Liver (tissue), 3 donors: Measurements from ENCODE around the gene GADL1.

Experiments used
- GABPA ChIP-seq, 2 donors: IDR thresholded peaks in 1 of 2; conservative IDR thresholded peaks in 1 of 2; 2 replicates each; pipeline ENCODE4 v1.6.1; 2016; ENCODE audit warnings: antibody characterized with exemption in 2 of 2, mild to moderate bottlenecking in 1 of 2, moderate library complexity in 1 of 2
- JUND ChIP-seq, 2 donors: IDR thresholded peaks; 2 replicates each; pipeline ENCODE4 v1.6.1; 2016; ENCODE audit warnings: antibody characterized with exemption in 2 of 2
- RAD21 ChIP-seq, 2 donors: IDR thresholded peaks; 2 replicates each; pipeline ENCODE4 v1.6.1; 2016; ENCODE audit warnings: antibody characterized with exemption in 2 of 2, mild to moderate bottlenecking in 2 of 2
- SP1 ChIP-seq: IDR thresholded peaks from 2 replicates; pipeline ENCODE4 v1.6.1; 2018; ENCODE audit warnings: antibody characterized with exemption, mild to moderate bottlenecking
- TAF1 ChIP-seq: conservative IDR thresholded peaks from 2 replicates; pipeline ENCODE4 v1.6.1; 2016; ENCODE audit warnings: antibody characterized with exemption, mild to moderate bottlenecking
- YY1 ChIP-seq: IDR thresholded peaks from 2 replicates; pipeline ENCODE4 v1.6.1; 2016; ENCODE audit warnings: antibody characterized with exemption, mild to moderate bottlenecking
- TF ChIP-seq, protein P1 (sequence below): IDR thresholded peaks from 2 replicates; pipeline ENCODE4 v1.6.1; 2016; ENCODE audit warnings: antibody characterized with exemption, mild to moderate bottlenecking
- TF ChIP-seq, protein P2 (sequence below): fragments of 150-350 bp; IDR thresholded peaks from 2 replicates; pipeline ENCODE4 v1.5.1; 2017; ENCODE audit warnings: improper control_type of control experiment, low read depth, low read length; ENCODE audit not compliant: missing input control
- TF ChIP-seq, protein P3 (sequence below): IDR thresholded peaks from 2 replicates; pipeline ENCODE4 v1.6.1; 2016; ENCODE audit warnings: antibody characterized with exemption
- TF ChIP-seq, protein P4 (sequence below): IDR thresholded peaks from 2 replicates; pipeline ENCODE4 v1.6.1; 2016; ENCODE audit warnings: antibody characterized with exemption
- donor health status: healthy.
- donor health status: healthy.

DNA sequence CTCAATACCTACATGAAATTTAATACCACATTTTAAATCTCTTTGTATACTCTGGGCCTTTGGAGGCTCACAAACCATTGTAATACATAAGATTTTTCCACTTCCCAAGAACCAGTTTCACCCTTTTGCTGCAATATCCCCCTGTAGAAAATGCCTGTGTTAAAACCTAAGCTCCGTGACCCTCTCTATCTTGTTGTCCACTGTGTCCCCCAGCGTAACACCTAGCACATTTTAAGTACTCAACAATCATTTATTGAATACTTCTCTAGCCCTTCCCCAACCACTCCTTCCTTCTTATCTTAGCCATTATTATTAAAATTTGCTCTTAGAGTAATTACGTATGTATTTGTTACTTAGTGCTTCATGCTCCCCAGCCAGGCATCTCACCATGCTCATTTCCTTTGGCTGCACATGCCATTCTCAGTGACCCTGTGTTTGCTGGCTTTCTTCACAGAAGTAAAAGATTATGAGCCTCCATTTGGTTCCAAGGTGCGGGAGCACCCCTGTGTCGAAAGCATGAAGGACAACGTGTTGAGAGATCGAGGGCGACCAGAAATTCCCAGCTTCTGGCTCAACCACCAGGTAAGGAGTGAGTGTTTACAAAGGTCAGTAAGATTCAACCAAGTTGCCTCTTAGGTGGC is 206.4 kb downstream of the GADL1 start:
- TF ChIP-seq JUND (IDR thresholded peaks at IDR 0.05) = no peak
- TF ChIP-seq SP1 = no peak
- TF ChIP-seq, protein P1, sequence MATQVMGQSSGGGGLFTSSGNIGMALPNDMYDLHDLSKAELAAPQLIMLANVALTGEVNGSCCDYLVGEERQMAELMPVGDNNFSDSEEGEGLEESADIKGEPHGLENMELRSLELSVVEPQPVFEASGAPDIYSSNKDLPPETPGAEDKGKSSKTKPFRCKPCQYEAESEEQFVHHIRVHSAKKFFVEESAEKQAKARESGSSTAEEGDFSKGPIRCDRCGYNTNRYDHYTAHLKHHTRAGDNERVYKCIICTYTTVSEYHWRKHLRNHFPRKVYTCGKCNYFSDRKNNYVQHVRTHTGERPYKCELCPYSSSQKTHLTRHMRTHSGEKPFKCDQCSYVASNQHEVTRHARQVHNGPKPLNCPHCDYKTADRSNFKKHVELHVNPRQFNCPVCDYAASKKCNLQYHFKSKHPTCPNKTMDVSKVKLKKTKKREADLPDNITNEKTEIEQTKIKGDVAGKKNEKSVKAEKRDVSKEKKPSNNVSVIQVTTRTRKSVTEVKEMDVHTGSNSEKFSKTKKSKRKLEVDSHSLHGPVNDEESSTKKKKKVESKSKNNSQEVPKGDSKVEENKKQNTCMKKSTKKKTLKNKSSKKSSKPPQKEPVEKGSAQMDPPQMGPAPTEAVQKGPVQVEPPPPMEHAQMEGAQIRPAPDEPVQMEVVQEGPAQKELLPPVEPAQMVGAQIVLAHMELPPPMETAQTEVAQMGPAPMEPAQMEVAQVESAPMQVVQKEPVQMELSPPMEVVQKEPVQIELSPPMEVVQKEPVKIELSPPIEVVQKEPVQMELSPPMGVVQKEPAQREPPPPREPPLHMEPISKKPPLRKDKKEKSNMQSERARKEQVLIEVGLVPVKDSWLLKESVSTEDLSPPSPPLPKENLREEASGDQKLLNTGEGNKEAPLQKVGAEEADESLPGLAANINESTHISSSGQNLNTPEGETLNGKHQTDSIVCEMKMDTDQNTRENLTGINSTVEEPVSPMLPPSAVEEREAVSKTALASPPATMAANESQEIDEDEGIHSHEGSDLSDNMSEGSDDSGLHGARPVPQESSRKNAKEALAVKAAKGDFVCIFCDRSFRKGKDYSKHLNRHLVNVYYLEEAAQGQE = no peak
- TF ChIP-seq, protein P2, sequence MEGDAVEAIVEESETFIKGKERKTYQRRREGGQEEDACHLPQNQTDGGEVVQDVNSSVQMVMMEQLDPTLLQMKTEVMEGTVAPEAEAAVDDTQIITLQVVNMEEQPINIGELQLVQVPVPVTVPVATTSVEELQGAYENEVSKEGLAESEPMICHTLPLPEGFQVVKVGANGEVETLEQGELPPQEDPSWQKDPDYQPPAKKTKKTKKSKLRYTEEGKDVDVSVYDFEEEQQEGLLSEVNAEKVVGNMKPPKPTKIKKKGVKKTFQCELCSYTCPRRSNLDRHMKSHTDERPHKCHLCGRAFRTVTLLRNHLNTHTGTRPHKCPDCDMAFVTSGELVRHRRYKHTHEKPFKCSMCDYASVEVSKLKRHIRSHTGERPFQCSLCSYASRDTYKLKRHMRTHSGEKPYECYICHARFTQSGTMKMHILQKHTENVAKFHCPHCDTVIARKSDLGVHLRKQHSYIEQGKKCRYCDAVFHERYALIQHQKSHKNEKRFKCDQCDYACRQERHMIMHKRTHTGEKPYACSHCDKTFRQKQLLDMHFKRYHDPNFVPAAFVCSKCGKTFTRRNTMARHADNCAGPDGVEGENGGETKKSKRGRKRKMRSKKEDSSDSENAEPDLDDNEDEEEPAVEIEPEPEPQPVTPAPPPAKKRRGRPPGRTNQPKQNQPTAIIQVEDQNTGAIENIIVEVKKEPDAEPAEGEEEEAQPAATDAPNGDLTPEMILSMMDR = no peak
- TF ChIP-seq, protein P3, sequence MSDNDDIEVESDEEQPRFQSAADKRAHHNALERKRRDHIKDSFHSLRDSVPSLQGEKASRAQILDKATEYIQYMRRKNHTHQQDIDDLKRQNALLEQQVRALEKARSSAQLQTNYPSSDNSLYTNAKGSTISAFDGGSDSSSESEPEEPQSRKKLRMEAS = no peak
- no peak for TF ChIP-seq RAD21 (IDR thresholded peaks at IDR 0.05)
- no peak for TF ChIP-seq GABPA (IDR thresholded peaks at IDR 0.05 in 1 of 2, conservative IDR thresholded peaks at IDR 0.05 in 1 of 2)
- TF ChIP-seq, protein P4, sequence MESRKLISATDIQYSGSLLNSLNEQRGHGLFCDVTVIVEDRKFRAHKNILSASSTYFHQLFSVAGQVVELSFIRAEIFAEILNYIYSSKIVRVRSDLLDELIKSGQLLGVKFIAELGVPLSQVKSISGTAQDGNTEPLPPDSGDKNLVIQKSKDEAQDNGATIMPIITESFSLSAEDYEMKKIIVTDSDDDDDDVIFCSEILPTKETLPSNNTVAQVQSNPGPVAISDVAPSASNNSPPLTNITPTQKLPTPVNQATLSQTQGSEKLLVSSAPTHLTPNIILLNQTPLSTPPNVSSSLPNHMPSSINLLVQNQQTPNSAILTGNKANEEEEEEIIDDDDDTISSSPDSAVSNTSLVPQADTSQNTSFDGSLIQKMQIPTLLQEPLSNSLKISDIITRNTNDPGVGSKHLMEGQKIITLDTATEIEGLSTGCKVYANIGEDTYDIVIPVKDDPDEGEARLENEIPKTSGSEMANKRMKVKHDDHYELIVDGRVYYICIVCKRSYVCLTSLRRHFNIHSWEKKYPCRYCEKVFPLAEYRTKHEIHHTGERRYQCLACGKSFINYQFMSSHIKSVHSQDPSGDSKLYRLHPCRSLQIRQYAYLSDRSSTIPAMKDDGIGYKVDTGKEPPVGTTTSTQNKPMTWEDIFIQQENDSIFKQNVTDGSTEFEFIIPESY = no peak
- TF ChIP-seq YY1 = no peak
- TF ChIP-seq TAF1 = no peak
